Measurements from ENCODE around the gene ADAMTSL5. TPM values are rescaled to one million over a fixed set of nuclear protein-coding genes. Genes with fewer than 3 reads are reported as not detected.

Gene ADAMTSL5
- total and polyA plus RNA-seq, 2 of the 8 experiments (the other 6 are each of a cell fraction or from before 2014, with no cell fraction given), result 0.82 to 0.99 TPM

DNA sequence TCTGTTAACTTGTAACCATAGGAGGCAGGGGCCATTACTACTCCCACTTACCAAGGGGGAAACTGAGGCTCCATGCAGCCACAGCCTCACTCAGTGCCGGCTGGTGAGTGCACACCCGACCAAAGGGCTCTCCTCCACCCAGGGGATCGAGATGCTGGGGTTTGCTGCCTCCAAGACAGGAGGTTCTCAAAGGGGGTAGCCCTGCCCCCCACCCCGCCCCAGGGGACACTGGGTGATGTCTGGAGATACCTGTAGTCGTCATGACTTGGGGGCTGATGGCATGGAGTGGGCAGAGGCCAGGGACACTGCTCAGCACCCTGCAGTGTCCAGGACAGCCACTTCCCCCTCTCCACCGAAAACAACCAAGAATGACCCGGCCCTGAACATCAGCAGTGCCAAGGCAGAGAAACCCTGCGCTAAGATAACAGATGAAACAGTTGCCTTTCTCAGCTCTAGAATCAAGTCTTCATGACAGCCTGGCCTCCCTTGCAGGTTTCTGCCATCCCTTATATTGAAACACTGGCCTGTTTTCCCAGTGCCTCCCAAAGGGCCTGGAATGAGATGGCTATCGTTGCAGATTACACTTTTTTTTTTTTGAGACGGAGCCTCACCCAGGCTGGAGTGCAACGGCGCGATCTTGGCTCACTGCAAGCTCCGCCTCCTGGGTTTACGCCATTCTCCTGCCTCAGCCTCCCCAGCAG is 18.6 kb downstream of the ADAMTSL5 start:
- ChIA-PET POLR2A (ENCODE audit: partially characterized antibody) (interaction anchor here (0.6 to 1.3 kb wide), 4 partner anchors 18 to 543 kb away, joined by 3 to 5 read pairs (median 4); no protein-coding TSS in a partner anchor), CTCF (ENCODE audit: partially characterized antibody) (interaction anchor here (0.7 to 2.6 kb wide), 2 partner anchors 9 to 29 kb away, joined by 3 to 14 read pairs; no protein-coding TSS in a partner anchor)
- no peak overlapping the region for H3K4me3 ChIP-seq (ENCODE audit: extremely low read depth in 1 of 4, insufficient read depth in 2 of 4, low read depth in 3 of 4, low read length in 4 of 4)
- no peak overlapping the region for H3K27ac ChIP-seq (ENCODE audit: low read depth, low read length)
- no peak overlapping the region for H3K56ac ChIP-seq (replicated peaks; ENCODE audit: insufficient read length, low read depth, low read length)
- H2BK15ac ChIP-seq (ENCODE audit: low read length), result no peak overlapping the region
- H2BK20ac ChIP-seq (ENCODE audit: low read length), result no peak overlapping the region
- FAIRE-seq (no peak), DNase-seq (ENCODE audit: low read depth in 1 of 2, low spot score in 2 of 2) (no peak)
- no peak overlapping the region for H3K23ac ChIP-seq (ENCODE audit: insufficient read length)
- no peak overlapping the region for H2BK12ac ChIP-seq (ENCODE audit: low read depth, low read length)
- H3K18ac ChIP-seq (ENCODE audit: extremely low read depth, low read length), result no peak overlapping the region
- peaks cover 9% of the 10 kb centered on the region for H3K23me2 ChIP-seq (ENCODE audit: low read depth, low read length)
- WGBS, 2 experiments (ENCODE audit: extremely low coverage in 1 of 2, insufficient coverage in 1 of 2, insufficient read length in 1 of 2, insufficient replicate concordance in 2 of 2, low coverage in 1 of 2, low lambda C conversion rate in 2 of 2, missing lambda C conversion rate in 1 of 2), result 81% methylated on average over 15 of the region's 15 CpGs; no CpG with 5 or more reads in 1 of the 2 experiments
- H4K8ac ChIP-seq (ENCODE audit: extremely low read depth, insufficient read depth, low read length), result no peak overlapping the region; the same call in 1 of the 2 replicates
- H4K5ac ChIP-seq (ENCODE audit: insufficient read length, low read depth, low read length), result no peak overlapping the region
- no peak overlapping the region for H3K9ac ChIP-seq (replicated peaks in 1 of 4; ENCODE audit: extremely low read depth in 1 of 4, low read depth in 3 of 4, low read length in 3 of 4)
- no peak overlapping the region for H2BK120ac ChIP-seq (replicated peaks; ENCODE audit: low read depth, low read length)
- no peaks in the 10 kb centered on the region for H3K36me3 ChIP-seq (ENCODE audit: control insufficient read depth in 2 of 4, insufficient read depth in 4 of 4, low read length in 3 of 4)
- no peak overlapping the region for H2AK5ac ChIP-seq (ENCODE audit: low read depth, low read length)
- H3K27me3 ChIP-seq (replicated peaks in 1 of 4; ENCODE audit: control insufficient read depth in 3 of 4, extremely low read depth in 1 of 4, insufficient read depth in 3 of 4, low read length in 3 of 4), result peaks cover 3 to 17% (median 9%) of the 10 kb centered on the region in 4 experiments; a peak in 6 of 7 replicates
- H3K14ac ChIP-seq (ENCODE audit: insufficient read length), result no peak overlapping the region
- no peaks in the 10 kb centered on the region for H3K79me2 ChIP-seq (ENCODE audit: control insufficient read depth in 1 of 2, insufficient read depth in 2 of 2, low read length in 2 of 2)
- no peaks in the 10 kb centered on the region for H3K9me3 ChIP-seq (ENCODE audit: insufficient read depth in 2 of 2, low read depth in 1 of 2, low read length in 1 of 2)
- H2AFZ ChIP-seq (ENCODE audit: low read length), result no peak overlapping the region
- H2BK5ac ChIP-seq (ENCODE audit: low read depth, low read length), result 0 out of 2 replicates have a peak overlapping the region, but pooled peaks have one; percentile 8
- peaks cover 0 to 4% (median 2%) of the 10 kb centered on the region in 4 experiments; a peak in 5 of 7 replicates for H3K4me1 ChIP-seq (replicated peaks in 1 of 4; ENCODE audit: control insufficient read depth in 3 of 4, insufficient read depth in 4 of 4, low read length in 3 of 4)
- no peak overlapping the region for H3K4me2 ChIP-seq (ENCODE audit: insufficient read depth in 1 of 2, low read depth in 2 of 2, low read length in 2 of 2)
- peaks cover 0 to 5% of the 10 kb centered on the region in 2 experiments for H4K20me1 ChIP-seq (replicated peaks in 1 of 2; ENCODE audit: control insufficient read depth in 1 of 2, insufficient read depth in 2 of 2, low read length in 2 of 2)
- no peak overlapping the region for H3K4ac ChIP-seq (replicated peaks; ENCODE audit: insufficient read length, low read depth, low read length)
- H4K91ac ChIP-seq (replicated peaks; ENCODE audit: insufficient read length, low read length), result no peak overlapping the region
- no peaks in the 10 kb centered on the region for H3K79me1 ChIP-seq (ENCODE audit: low read depth, low read length)
- TF ChIP-seq NANOG (IDR thresholded peaks at IDR 0.05; ENCODE audit: insufficient read depth, low read depth, low read length, poor library complexity, severe bottlenecking), result no peak
- TF ChIP-seq, protein P1, sequence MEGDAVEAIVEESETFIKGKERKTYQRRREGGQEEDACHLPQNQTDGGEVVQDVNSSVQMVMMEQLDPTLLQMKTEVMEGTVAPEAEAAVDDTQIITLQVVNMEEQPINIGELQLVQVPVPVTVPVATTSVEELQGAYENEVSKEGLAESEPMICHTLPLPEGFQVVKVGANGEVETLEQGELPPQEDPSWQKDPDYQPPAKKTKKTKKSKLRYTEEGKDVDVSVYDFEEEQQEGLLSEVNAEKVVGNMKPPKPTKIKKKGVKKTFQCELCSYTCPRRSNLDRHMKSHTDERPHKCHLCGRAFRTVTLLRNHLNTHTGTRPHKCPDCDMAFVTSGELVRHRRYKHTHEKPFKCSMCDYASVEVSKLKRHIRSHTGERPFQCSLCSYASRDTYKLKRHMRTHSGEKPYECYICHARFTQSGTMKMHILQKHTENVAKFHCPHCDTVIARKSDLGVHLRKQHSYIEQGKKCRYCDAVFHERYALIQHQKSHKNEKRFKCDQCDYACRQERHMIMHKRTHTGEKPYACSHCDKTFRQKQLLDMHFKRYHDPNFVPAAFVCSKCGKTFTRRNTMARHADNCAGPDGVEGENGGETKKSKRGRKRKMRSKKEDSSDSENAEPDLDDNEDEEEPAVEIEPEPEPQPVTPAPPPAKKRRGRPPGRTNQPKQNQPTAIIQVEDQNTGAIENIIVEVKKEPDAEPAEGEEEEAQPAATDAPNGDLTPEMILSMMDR (IDR thresholded peaks at IDR 0.05; ENCODE audit: control extremely low read depth in 1 of 3, insufficient read depth in 1 of 3, low read depth in 1 of 3, low read length in 3 of 3), result no peak
- no peak for TF ChIP-seq KDM5A (IDR thresholded peaks at IDR 0.05; ENCODE audit: low read length)
- TF ChIP-seq RXRA (IDR thresholded peaks at IDR 0.05; ENCODE audit: insufficient read depth, low read depth, low read length), result no peak
- no peak for TF ChIP-seq PHF8 (conservative IDR thresholded peaks at IDR 0.05; ENCODE audit: low read depth, low read length)
- TF ChIP-seq GABPA (IDR thresholded peaks at IDR 0.05; ENCODE audit: borderline replicate concordance, insufficient read depth, low read length), result no peak
- TF ChIP-seq, protein P2, sequence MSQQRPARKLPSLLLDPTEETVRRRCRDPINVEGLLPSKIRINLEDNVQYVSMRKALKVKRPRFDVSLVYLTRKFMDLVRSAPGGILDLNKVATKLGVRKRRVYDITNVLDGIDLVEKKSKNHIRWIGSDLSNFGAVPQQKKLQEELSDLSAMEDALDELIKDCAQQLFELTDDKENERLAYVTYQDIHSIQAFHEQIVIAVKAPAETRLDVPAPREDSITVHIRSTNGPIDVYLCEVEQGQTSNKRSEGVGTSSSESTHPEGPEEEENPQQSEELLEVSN (IDR thresholded peaks at IDR 0.05), result no peak
- TF ChIP-seq CBX5 (IDR thresholded peaks at IDR 0.05; ENCODE audit: low read depth, low read length), result no peak
